A673 (cell line): Measurements from ENCODE around the gene HPCAL1. TPM values are rescaled to one million over a fixed set of nuclear protein-coding genes. Genes with fewer than 3 reads are reported as not detected.

Experiments used
- BruUV-seq: library from RNA; stranded (reverse); fragments of 400-500 nt; replicated peaks from 2 replicates; lab custom pipeline; 2021; lab: Mats Ljungman, UMichigan
- CTCF ChIA-PET: fragments of 300-600 bp; sonication (Branson Sonifier 250); formaldehyde crosslinking; loops from one replicate; lab custom pipeline; 2022; ENCODE audit warnings: antibody characterized with exemption; lab: Charles Lee
- POLR2A ChIA-PET: fragments of 300-600 bp; sonication (Branson Sonifier 250); formaldehyde crosslinking; loops from one replicate; lab custom pipeline; 2022; ENCODE audit warnings: antibody characterized with exemption; ENCODE audit not compliant: low non-redundant PET; lab: Charles Lee
- DNase-seq: peaks from one replicate; pipeline ENCODE4 v3.0.0-alpha.2; 2015; ENCODE audit warnings: low spot score
- H3K27ac ChIP-seq: fragments of 200-600 bp; sonication (generic); 2 replicates; pipeline ENCODE4 v1.5.1; 2016; ENCODE audit warnings: mixed run types, low read depth, mild to moderate bottlenecking, mixed read lengths, antibody characterized with exemption, low read length; ENCODE audit not compliant: poor library complexity, severe bottlenecking
- H3K27me3 ChIP-seq: fragments of 200-600 bp; sonication (generic); replicated peaks from 2 replicates; pipeline ENCODE4 v1.6.1; 2017; ENCODE audit warnings: mixed run types, low read depth, mild to moderate bottlenecking, mixed read lengths, antibody characterized with exemption, low read length; ENCODE audit not compliant: insufficient read depth, poor library complexity
- H3K36me3 ChIP-seq: fragments of 200-600 bp; sonication (generic); 2 replicates; pipeline ENCODE4 v1.6.1; 2016; ENCODE audit warnings: mixed run types, mild to moderate bottlenecking, mixed read lengths, antibody characterized with exemption, low read length; ENCODE audit not compliant: insufficient read depth, poor library complexity, severe bottlenecking
- H3K4me1 ChIP-seq: fragments of 200-600 bp; sonication (generic); 2 replicates; pipeline ENCODE4 v1.6.1; 2017; ENCODE audit warnings: mixed run types, mild to moderate bottlenecking, mixed read lengths, antibody characterized with exemption, low read length; ENCODE audit not compliant: insufficient read depth, poor library complexity, severe bottlenecking
- H3K4me3 ChIP-seq: fragments of 200-600 bp; sonication (generic); 2 replicates; pipeline ENCODE4 v1.5.1; 2016; ENCODE audit warnings: low read depth, mixed run types, mild to moderate bottlenecking, mixed read lengths, low read length; ENCODE audit not compliant: poor library complexity, severe bottlenecking
- H3K9me3 ChIP-seq: fragments of 200-600 bp; sonication (generic); 2 replicates; pipeline ENCODE4 v1.6.1; 2016; ENCODE audit warnings: mixed run types, low read depth, mild to moderate bottlenecking, mixed read lengths, antibody characterized with exemption, low read length; ENCODE audit not compliant: poor library complexity, severe bottlenecking
- CTCF ChIP-seq: fragments of 300-800, 200-600 bp; sonication (generic); conservative IDR thresholded peaks from 2 replicates; pipeline ENCODE4 v1.5.1; 2017; ENCODE audit warnings: low read depth, mild to moderate bottlenecking, antibody characterized with exemption, low read length, moderate library complexity, mixed read lengths
- EZH2 ChIP-seq: fragments of 200-600 bp; sonication (generic); IDR thresholded peaks from 2 replicates; pipeline ENCODE4 v1.6.1; 2017; ENCODE audit warnings: borderline replicate concordance, low read depth, mild to moderate bottlenecking, mixed read lengths, antibody characterized with exemption, low read length; ENCODE audit not compliant: poor library complexity, severe bottlenecking
- intact Hi-C: fragments of 100-400 bp; cut with micrococcal nuclease; formaldehyde crosslinking; loops from one replicate; pipeline ENCODE4 v1.10.0; 2022; ENCODE audit not compliant: unreplicated experiment
- total RNA-seq: library from RNA; stranded (reverse); gene quantifications from 2 replicates; pipeline ENCODE4 v1.2.3, GENCODE V29; 2021

The HPCAL1 gene
- total RNA-seq, 1 experiment from 2014 or later: 9.7 TPM

- H3K9me3 ChIP-seq: no peaks in the 10 kb centered on the region
- H3K4me1 ChIP-seq: peaks cover 14% of the 10 kb centered on the region
- H3K4me3 ChIP-seq: no peak overlapping the region
- no peaks in the 10 kb centered on the region for H3K27me3 ChIP-seq
- no peak for DNase-seq
- intact Hi-C loops: no loop called here
- no peak overlapping the region for H3K27ac ChIP-seq
- no peak for TF ChIP-seq CTCF
- no peaks in the 10 kb centered on the region for H3K36me3 ChIP-seq
- POLR2A ChIA-PET: no interaction called here
- no TSS peak for BruUV-seq
- CTCF ChIA-PET: no interaction called here
Observed at GRCh38 chr2:10300328-10300920, 2.3 kb upstream of the HPCAL1 start.

GRCh38 chr2:10300997-10301940 lies 1.4 kb upstream of the HPCAL1 start:
- Histone ChIP-seq H3K4me3 (no peak overlapping the region), H3K4me1 (peaks cover 14% of the 10 kb centered on the region), H3K27ac (no peak overlapping the region), H3K27me3 (no peaks in the 10 kb centered on the region), H3K36me3 (no peaks in the 10 kb centered on the region), H3K9me3 (no peaks in the 10 kb centered on the region)
- intact Hi-C loops: no loop called here
- no peak for DNase-seq
- TF ChIP-seq EZH2 (no peak), CTCF (no peak)
- no TSS peak for BruUV-seq
- CTCF ChIA-PET: interaction anchor here (0.6 kb wide), 1 partner anchor 671 kb away, joined by 3 read pairs; no protein-coding TSS in a partner anchor
- POLR2A ChIA-PET: no interaction called here

GRCh38 chr2:10301941-10302478 lies 694 bp upstream of the HPCAL1 start:
- CTCF ChIA-PET: interaction anchor here (0.6 to 1.1 kb wide), 2 partner anchors 106 to 671 kb away, joined by 3 to 4 read pairs; no protein-coding TSS in a partner anchor
- POLR2A ChIA-PET: no interaction called here
- BruUV-seq: no TSS peak
- peaks cover 14% of the 10 kb centered on the region for H3K4me1 ChIP-seq
- H3K9me3 ChIP-seq: no peaks in the 10 kb centered on the region
- intact Hi-C loops: no loop called here
- no peaks in the 10 kb centered on the region for H3K27me3 ChIP-seq
- DNase-seq: no peak
- no peaks in the 10 kb centered on the region for H3K36me3 ChIP-seq
- peak overlapping the region; percentile 67 for H3K4me3 ChIP-seq
- TF ChIP-seq EZH2 (no peak), CTCF (no peak)
- no peak overlapping the region for H3K27ac ChIP-seq
